ENCODE results near the gene RGL1.

- TF ChIP-seq CTCF (IDR thresholded peaks at IDR 0.05) (no peak), POLR2A (IDR thresholded peaks at IDR 0.05) (no peak)
These were observed 117.3 kb downstream of the RGL1 start for GRCh38 chr1:183922197-183922596.
